HG03280 (cell line): Measurements from ENCODE around the gene PACRG.
"Not testable (repeated sequence)": the region's sequence is repeated elsewhere in the genome, so short reads cannot be mapped to it uniquely, and the experiment has no call there.

Source experiments
- ATAC-seq: cut with Tn5 transposase; IDR thresholded peaks from one replicate; pipeline ENCODE4 v1.9.1; 2021; ENCODE audit warnings: mild to moderate bottlenecking, moderate library complexity; ENCODE audit not compliant: unreplicated experiment

Gene PACRG

GRCh38 chr6:162983234-162983633, 255.5 kb downstream of the PACRG start:
- not testable (repeated sequence) for ATAC-seq

- no peak for ATAC-seq
These were observed 271.0 kb downstream of the PACRG start for GRCh38 chr6:162998777-162999176.

- no peak for ATAC-seq
These were observed 272.0 kb downstream of the PACRG start for GRCh38 chr6:162999575-163000285.

GRCh38 chr6:163001330-163001729, 273.6 kb downstream of the PACRG start:
- peak; percentile 86 for ATAC-seq

- no peak for ATAC-seq
These were observed 280.4 kb downstream of the PACRG start for GRCh38 chr6:163008186-163008585.

- no peak for ATAC-seq
These were observed 280.9 kb downstream of the PACRG start for GRCh38 chr6:163008626-163009025.

GRCh38 chr6:163010145-163010544, 282.4 kb downstream of the PACRG start:
- no peak for ATAC-seq

- ATAC-seq: no peak
These were observed 287.0 kb downstream of the PACRG start for GRCh38 chr6:163014736-163015135.

- ATAC-seq: no peak
These were observed 290.0 kb downstream of the PACRG start for GRCh38 chr6:163017801-163018200.

- no peak for ATAC-seq
These were observed 292.2 kb downstream of the PACRG start for GRCh38 chr6:163019926-163020325.

- ATAC-seq: no peak
These were observed 293.3 kb downstream of the PACRG start for GRCh38 chr6:163021054-163021453.

GRCh38 chr6:163023700-163024099, 295.9 kb downstream of the PACRG start:
- no peak for ATAC-seq

- no peak for ATAC-seq
These were observed 299.1 kb downstream of the PACRG start for GRCh38 chr6:163026893-163027292.

GRCh38 chr6:163030980-163031379, 303.2 kb downstream of the PACRG start:
- no peak for ATAC-seq

- no peak for ATAC-seq
These were observed 304.2 kb downstream of the PACRG start for GRCh38 chr6:163031931-163032330.

GRCh38 chr6:163036160-163036645, 308.4 kb downstream of the PACRG start:
- ATAC-seq: no peak

- ATAC-seq: no peak
These were observed 310.5 kb downstream of the PACRG start for GRCh38 chr6:163038317-163038716.

GRCh38 chr6:163048345-163048744, 320.6 kb downstream of the PACRG start:
- no peak for ATAC-seq

- ATAC-seq: no peak
These were observed 326.0 kb downstream of the PACRG start for GRCh38 chr6:163053667-163054344.

- ATAC-seq: no peak
These were observed 326.9 kb downstream of the PACRG start for GRCh38 chr6:163054641-163055040.

- ATAC-seq: no peak
These were observed 329.5 kb downstream of the PACRG start for GRCh38 chr6:163057260-163057659.

GRCh38 chr6:163062790-163063189, 335.0 kb downstream of the PACRG start:
- no peak for ATAC-seq
